Stimulated activated CD8-positive, alpha-beta memory T cell treated with anti-CD3 and anti-CD28 coated beads, Interleukin-4, amount 100 ng/mL, for 24 hours (primary cell): ENCODE data around the gene HYKK.
"Not testable (repeated sequence)": the region's sequence is repeated elsewhere in the genome, so short reads cannot be mapped to it uniquely, and the experiment has no call there.

Experiments
- DNase-seq: peaks from one replicate; pipeline ENCODE4 v3.0.0-alpha.2; 2020; ENCODE audit warnings: low read depth

The HYKK gene, protein sequence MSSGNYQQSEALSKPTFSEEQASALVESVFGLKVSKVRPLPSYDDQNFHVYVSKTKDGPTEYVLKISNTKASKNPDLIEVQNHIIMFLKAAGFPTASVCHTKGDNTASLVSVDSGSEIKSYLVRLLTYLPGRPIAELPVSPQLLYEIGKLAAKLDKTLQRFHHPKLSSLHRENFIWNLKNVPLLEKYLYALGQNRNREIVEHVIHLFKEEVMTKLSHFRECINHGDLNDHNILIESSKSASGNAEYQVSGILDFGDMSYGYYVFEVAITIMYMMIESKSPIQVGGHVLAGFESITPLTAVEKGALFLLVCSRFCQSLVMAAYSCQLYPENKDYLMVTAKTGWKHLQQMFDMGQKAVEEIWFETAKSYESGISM

GRCh38 chr15:78506971-78507830 is at the start of gene HYKK:
Gene HYKK, plus strand, starts transcription at chr15:78507577. Its CDS starts 5,512 bp downstream, at chr15:78513089.
- peak; percentile 68 for DNase-seq

DNA sequence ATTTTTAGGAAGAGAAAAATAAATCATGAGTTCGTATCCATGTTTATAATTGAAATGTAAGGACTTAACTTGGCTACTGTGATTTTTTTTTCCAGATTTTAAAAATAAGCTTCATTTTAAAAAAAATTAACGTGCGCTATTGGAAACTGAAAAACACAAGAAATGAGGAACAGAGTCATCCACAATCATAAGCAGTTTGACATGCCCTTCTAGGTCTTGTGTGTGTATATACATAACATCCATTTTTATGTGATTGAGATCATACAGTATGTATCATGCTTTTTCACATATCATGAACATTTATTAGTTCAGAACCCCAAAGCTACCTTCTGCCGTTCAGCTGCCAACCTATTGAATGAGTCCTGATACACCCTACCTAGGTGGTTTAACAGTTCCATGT is 46.6 kb upstream of the HYKK start:
- no peak for DNase-seq

GRCh38 chr15:78461171-78461888 is 46.0 kb upstream of the HYKK start:
- no peak for DNase-seq

GRCh38 chr15:78469031-78469430 is 38.3 kb upstream of the HYKK start:
- DNase-seq = no peak

GRCh38 chr15:78477295-78477694 is 30.1 kb upstream of the HYKK start:
- no peak for DNase-seq

GRCh38 chr15:78479650-78480049 is 27.7 kb upstream of the HYKK start:
- no peak for DNase-seq

- no peak for DNase-seq
These were observed 25.5 kb upstream of the HYKK start for GRCh38 chr15:78481917-78482316.

GRCh38 chr15:78492872-78493271 is 14.5 kb upstream of the HYKK start:
- DNase-seq = no peak

DNA sequence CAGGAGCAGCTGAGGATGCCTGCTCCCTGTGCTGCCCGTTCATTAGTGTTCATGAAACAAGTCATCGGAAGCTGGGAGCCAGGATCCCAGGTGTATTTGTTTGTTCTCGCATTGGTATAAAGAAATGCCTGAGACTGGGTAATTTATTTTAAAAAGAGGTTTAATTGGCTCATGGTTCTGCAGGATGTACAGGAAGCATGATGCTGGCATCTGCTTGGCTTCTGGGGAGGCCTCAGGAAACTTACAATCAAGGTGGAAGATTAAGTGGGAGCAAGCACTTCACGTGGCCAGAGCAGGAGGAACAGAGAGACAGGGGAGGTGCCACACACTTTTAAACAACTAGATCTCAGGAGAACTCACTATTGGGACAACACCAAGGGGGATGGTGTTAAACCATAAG is 5.5 kb upstream of the HYKK start:
- no peak for DNase-seq

DNA sequence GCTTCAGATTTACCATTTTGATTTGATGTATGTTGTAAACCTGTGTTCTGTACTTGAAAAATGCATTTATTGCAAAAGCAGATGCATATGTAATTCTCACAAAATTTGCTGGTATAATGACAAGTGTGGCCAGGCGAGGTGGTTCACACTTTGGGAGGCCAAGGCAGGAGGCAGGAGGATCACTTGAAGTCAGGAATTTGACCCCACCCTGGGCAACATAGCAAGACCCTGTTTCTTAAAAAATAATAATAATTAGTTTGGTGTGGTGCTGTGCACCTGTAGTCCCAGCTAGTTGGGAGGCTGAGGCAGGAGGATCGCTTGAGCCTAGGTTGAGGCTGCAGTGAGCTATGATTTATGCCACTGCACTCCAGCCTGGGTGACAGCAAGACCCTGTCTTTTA is 4.7 kb upstream of the HYKK start:
- DNase-seq = no peak

DNA sequence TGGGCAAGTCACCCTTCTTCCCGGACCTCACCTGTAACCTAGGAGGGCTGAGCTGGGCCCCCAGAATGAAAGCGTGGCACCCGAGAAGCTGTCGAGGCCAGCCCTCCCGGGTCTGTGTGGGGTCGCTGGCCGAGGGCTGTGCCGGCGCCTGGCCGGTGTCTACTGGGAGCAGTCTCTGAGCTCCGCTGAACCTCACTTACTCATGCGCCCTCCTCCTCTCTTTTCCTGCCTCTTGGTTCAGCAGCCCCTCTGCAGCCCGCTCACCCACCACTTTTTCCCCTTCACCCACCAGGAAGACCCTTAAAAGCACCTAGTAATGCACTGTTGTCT is 419 bp downstream of the HYKK start:
- DNase-seq = no peak

- DNase-seq = no peak
These were observed 895 bp downstream of the HYKK start for GRCh38 chr15:78508272-78508671.

- DNase-seq = no peak
These were observed 2.4 kb downstream of the HYKK start for GRCh38 chr15:78509726-78510312.

- not testable (repeated sequence) for DNase-seq
These were observed 12.7 kb downstream of the HYKK start for GRCh38 chr15:78520035-78520434.

GRCh38 chr15:78524230-78524629 is 16.9 kb downstream of the HYKK start:
- DNase-seq = no peak

DNA sequence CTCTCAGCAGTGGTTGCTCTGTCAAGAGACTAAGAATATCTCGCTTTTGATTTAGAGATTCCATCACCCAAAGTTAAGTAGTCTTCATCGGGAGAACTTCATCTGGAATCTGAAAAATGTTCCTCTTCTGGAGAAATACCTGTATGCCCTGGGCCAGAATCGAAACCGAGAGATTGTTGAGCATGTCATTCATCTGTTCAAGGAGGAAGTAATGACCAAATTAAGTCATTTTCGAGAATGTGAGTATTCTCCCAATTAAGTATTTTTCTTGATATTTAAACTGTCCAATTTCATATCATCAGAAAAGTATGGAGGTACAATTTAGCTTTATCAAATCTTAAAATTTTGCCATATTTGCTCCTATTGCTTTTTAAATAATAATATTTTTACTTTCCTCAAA is 19.9 kb downstream of the HYKK start:
- no peak for DNase-seq

DNA sequence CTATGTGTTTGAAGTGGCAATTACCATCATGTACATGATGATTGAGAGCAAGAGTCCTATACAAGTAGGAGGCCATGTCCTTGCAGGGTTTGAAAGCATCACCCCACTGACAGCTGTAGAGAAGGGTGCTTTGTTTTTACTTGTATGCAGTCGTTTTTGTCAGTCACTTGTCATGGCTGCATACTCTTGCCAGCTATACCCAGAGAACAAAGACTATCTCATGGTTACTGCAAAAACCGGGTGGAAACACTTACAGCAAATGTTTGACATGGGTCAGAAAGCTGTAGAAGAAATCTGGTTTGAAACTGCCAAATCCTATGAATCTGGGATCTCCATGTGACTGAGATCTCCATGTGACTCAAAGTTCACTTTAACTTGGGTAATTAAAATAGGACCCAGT is 26.0 kb downstream of the HYKK start:
- no peak for DNase-seq

DNA sequence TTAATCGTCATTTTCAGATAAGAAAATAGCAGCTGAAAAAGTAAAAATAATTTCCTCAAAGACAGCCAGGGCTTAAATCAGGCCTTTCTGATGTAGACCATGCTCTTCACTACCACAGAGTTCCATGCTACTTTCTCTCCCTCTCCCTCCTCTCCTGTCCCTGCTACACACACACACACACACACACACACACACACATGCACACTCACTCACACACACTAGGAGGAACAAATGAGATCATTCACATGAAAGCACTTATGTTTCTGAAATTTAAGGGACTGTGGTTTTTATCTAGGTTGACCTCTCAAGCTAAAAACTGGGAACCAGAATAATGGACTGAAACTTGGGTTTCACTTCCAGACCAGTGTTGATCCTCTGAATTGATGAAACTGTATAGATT is 28.8 kb downstream of the HYKK start:
- DNase-seq = no peak

DNA sequence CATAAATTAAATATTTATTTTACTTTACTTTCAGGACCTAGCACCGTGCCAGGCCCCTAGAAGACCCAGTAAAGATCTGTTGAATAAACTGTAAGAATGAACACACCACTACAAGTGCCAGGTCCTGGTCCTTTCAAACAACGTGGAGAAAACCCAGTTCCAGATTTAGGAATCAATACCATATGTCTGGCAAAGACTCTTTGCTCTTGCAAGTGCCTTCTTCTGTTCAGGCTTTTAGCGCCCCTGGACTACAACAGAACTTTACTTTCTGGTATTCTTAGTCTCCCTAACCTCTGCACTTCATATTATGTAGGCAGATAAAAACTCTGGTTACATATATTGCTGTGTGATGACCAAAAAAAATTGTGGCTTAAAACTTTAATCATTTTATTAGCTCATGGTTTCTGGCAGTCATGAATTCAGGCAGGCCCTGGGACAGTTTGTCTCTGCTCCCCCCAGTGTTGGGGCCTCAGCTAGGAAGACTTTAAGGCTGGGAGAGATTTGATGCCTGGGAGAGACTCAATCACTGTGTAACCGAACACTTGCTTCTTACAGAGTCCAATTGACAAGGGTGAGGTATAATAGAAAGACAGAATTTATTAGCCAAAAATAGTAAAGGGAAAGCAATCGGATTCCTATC is 30.0 kb downstream of the HYKK start:
- DNase-seq = no peak

GRCh38 chr15:78538358-78538757 is 31.0 kb downstream of the HYKK start:
- DNase-seq = no peak

DNA sequence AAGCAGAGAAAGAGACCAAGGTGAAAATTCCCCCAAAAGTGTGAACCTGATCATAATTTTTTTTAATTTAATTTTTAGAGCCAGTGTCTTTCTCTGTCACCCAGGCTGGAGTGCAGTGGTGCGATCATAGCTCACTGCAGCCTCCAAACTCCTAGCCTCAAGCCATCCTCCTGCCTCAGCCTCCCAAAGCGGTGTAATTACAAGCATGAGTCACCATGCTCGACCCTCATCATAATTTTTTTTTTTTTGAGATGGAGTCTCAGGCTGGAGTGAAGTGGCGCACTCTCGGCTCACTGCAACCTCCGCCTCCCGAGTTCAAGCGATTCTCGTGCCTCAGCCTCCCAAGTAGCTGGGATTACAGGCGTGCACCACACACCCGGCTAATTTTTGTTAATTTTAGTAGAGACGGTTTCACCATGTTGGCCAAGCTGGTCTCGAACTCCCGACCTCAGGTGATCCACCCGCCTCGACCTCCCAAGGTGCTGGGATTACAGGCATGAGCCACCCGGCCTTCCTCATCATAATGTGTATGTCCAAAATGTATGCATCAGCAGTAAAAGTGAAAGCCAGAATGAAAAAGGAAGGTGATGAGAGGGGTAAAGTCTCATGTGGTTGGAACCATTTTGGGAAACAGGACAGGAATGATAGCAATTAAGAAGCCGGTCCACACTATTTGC is 32.2 kb downstream of the HYKK start:
- DNase-seq = not testable (repeated sequence)
